ENCODE measurements around the gene SDK1.

The SDK1 gene

GRCh38 chr7:3469641-3470040 lies 168.6 kb downstream of the SDK1 start:
- no peak for DNase-seq

- DNase-seq: no peak
Measured at GRCh38 chr7:3480197-3480596, 179.1 kb downstream of the SDK1 start.

GRCh38 chr7:3481435-3481834 lies 180.4 kb downstream of the SDK1 start:
- DNase-seq: no peak

GRCh38 chr7:3482147-3482921 lies 181.3 kb downstream of the SDK1 start:
- DNase-seq: peak; percentile 34 to 63

GRCh38 chr7:3486841-3487240 lies 185.8 kb downstream of the SDK1 start:
- DNase-seq: no peak

GRCh38 chr7:3488829-3489228 lies 187.8 kb downstream of the SDK1 start:
- no peak for DNase-seq

GRCh38 chr7:3493499-3493898 lies 192.4 kb downstream of the SDK1 start:
- no peak for DNase-seq

GRCh38 chr7:3494947-3495346 lies 193.9 kb downstream of the SDK1 start:
- no peak for DNase-seq

- no peak for DNase-seq
Measured at GRCh38 chr7:3495530-3495929, 194.5 kb downstream of the SDK1 start.

GRCh38 chr7:3495954-3496353 lies 194.9 kb downstream of the SDK1 start:
- no peak for DNase-seq

GRCh38 chr7:3497796-3498195 lies 196.7 kb downstream of the SDK1 start:
- no peak for DNase-seq

GRCh38 chr7:3501671-3502070 lies 200.6 kb downstream of the SDK1 start:
- DNase-seq: no peak

GRCh38 chr7:3504384-3504783 lies 203.3 kb downstream of the SDK1 start:
- DNase-seq: no peak

- DNase-seq: no peak
Measured at GRCh38 chr7:3510101-3511020, 209.3 kb downstream of the SDK1 start.

GRCh38 chr7:3517344-3517743 lies 216.3 kb downstream of the SDK1 start:
- DNase-seq: no peak

GRCh38 chr7:3518546-3518945 lies 217.5 kb downstream of the SDK1 start:
- peak; percentile 30 to 69 for DNase-seq

GRCh38 chr7:3520206-3520605 lies 219.2 kb downstream of the SDK1 start:
- peak in 1 of 2 experiments; percentile 26 for DNase-seq

- no peak for DNase-seq
Measured at GRCh38 chr7:3527496-3528124, 226.6 kb downstream of the SDK1 start.

GRCh38 chr7:3533040-3533439 lies 232.0 kb downstream of the SDK1 start:
- no peak for DNase-seq

GRCh38 chr7:3537210-3537875 lies 236.3 kb downstream of the SDK1 start:
- DNase-seq: no peak

- no peak for DNase-seq
Measured at GRCh38 chr7:3538041-3538440, 237.0 kb downstream of the SDK1 start.

- no peak for DNase-seq
Measured at GRCh38 chr7:3540456-3541220, 239.6 kb downstream of the SDK1 start.
